ENCODE measurements around the gene GLRX2. TPM values are rescaled to one million over a fixed set of nuclear protein-coding genes. Genes with fewer than 3 reads are reported as not detected.
"Not testable (repeated sequence)": the region's sequence is repeated elsewhere in the genome, so short reads cannot be mapped to it uniquely, and the experiment has no call there.

Gene GLRX2, protein sequence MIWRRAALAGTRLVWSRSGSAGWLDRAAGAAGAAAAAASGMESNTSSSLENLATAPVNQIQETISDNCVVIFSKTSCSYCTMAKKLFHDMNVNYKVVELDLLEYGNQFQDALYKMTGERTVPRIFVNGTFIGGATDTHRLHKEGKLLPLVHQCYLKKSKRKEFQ
- 25.5 and 27.2 TPM in 2 replicates for total RNA-seq (2014; rRNA removed; shearing (Covaris generic); ENCODE audit: low replicate concordance)

DNA sequence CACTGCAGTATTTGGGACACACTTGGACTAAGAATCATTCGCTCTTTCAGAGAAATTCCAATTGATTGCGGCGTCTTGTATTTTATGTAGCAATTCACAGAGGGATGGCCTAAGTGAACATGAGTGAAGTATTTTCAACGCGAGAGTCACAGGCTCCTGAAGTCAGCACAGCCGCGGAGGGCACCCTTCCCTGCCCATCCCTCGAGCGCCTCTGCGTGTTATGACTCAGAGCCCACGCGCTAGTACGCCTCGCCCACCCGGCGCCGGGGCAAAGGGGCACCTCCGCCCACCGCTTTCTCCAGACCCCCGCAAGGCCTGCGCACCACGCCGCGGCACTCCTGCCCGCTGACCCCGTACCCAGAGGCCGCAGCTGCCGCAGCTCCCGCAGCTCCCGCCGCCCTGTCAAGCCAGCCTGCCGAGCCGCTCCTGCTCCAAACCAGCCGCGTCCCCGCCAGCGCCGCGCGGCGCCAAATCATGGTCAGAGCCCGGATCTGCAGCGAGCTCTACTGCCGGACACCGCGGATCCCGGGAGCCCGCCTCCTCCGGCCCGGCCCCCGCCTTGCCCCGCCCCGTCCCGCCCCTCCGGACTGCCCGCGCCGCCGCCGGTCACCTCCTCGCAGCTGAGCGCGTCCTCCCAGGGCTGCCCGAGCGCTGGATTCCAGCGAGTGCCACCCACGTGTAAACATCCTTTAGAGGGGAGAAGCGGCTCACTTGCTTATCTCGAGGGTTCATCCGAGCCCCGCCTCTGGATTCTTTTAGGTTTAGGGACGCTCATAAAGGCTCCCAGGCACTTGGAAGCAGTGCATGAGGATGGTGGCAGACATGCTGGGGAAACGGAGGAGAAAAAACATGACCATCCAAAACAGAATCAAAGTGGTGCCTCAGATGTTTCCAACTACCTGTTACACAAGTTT, at the start of gene GLRX2:
GLRX2 (minus strand) TSS at position 508 of the 914 bp plus-strand sequence; CDS start at position 476, 32 bp downstream.
- in situ Hi-C loops (cut with HindIII; ENCODE audit: low pct_unique_long_range_greater_than_20kb, low sequenced_read_pairs) = no loop called here

DNA sequence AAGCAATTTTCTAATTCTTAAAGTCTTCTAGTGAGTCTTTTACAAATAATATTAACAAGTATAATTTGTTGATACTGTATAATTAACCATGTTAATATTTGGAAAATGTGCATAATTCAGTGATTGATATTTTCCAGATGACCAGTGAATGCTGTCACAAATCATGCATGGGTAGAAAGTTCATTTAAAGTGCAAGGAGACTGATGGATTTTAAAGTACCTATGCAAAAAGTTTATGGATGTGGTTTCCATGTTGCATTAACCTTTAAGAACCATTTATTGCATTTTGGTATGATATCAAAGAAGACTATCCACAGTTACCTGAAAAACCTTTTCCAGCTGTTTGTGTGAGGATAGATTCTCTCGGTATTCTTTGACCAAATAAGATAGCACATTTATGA, 39.8 kb upstream of the GLRX2 start:
- DNase-seq (ENCODE audit: low read depth) = no peak
- in situ Hi-C loops (cut with HindIII; ENCODE audit: low pct_unique_long_range_greater_than_20kb, low sequenced_read_pairs) = no loop called here

More for the DNA sequence above, at the start of gene GLRX2:
- peak; percentile 83 for DNase-seq (ENCODE audit: low read depth)

DNA sequence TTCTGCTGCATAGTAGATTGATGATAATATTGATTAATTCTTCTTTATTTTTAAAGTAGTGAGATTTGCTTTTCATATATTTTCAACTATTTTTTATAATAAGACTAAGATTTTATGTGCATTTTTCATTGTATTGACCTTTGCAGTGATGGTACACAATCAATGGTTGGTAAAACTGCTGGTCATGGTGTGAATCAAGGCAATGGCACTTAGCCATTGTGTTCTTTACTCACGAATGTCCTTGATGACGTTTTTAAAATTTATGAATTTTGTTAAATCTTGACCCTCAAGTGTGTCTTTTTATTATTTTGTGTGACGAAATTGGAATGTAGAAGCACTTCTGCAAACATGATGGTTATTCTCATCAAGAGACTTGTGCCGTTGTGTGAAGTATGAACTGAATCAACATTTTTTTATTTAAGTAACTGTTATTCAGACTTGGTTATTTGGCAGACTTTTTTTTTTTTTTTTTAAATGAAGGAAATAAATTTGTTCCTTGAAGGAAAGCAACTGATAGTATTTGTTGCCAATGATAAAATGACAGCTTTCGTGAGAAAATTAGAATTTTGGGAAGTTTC, 39.2 kb upstream of the GLRX2 start:
- no peak for DNase-seq (ENCODE audit: low read depth)
- in situ Hi-C loops (cut with HindIII; ENCODE audit: low pct_unique_long_range_greater_than_20kb, low sequenced_read_pairs) = no loop called here

DNA sequence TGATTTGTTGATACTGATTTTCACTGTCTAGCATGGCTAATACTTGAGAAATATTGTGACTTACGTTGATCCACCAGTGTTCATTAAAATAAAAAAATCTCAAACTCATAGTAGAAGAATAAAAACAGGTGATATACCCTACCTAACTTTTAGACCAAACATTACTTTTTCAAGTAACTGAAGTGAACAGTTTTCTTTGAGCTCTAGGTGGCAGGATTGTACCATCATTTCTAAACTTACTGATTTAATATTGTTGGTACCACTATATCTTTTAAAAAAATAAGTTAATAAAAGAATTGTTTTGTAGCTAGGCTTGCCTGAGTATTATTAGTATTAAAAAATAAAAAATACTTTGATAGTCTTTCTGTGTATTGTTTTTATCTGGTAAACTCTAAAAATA, 38.1 kb upstream of the GLRX2 start:
- DNase-seq (ENCODE audit: low read depth) = peak; percentile 8
- in situ Hi-C loops (cut with HindIII; ENCODE audit: low pct_unique_long_range_greater_than_20kb, low sequenced_read_pairs) = no loop called here

DNA sequence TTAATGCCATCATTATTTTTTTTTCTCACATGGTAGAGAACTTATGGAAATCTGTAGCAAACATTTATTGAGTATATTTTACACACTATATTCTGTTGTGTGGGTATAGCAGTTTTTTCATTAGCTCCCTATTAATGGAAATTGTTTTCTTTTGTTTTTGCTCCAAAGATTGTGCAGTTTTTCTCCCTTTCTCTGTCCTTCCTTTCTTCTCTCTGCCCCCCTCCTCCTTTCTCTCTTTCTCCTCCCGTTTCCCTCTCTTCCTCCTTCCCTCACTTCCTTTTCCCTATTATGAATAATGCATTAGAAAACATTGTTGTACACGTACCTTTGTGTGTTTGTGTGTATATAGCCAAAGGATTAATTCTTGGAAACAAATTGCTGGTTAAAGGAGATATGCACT, 37.2 kb upstream of the GLRX2 start:
- DNase-seq (ENCODE audit: low read depth) = no peak
- in situ Hi-C loops (cut with HindIII; ENCODE audit: low pct_unique_long_range_greater_than_20kb, low sequenced_read_pairs) = no loop called here

DNA sequence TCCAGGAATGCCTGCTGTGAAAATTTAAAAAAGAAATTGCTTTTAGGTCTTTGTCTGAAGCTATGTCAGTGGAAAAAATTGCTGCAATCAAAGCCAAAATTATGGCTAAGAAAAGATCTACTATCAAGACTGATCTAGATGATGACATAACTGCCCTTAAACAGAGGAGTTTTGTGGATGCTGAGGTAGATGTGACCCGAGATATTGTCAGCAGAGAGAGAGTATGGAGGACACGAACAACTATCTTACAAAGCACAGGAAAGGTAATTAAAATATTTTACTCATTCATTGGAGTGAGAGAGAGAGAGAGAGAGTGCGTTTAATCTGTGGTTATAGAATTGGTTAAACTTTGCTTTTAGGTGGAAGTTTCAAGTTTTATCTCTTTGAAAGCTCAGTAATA, 36.6 kb upstream of the GLRX2 start:
- DNase-seq (ENCODE audit: low read depth) = no peak
- in situ Hi-C loops (cut with HindIII; ENCODE audit: low pct_unique_long_range_greater_than_20kb, low sequenced_read_pairs) = no loop called here

DNA sequence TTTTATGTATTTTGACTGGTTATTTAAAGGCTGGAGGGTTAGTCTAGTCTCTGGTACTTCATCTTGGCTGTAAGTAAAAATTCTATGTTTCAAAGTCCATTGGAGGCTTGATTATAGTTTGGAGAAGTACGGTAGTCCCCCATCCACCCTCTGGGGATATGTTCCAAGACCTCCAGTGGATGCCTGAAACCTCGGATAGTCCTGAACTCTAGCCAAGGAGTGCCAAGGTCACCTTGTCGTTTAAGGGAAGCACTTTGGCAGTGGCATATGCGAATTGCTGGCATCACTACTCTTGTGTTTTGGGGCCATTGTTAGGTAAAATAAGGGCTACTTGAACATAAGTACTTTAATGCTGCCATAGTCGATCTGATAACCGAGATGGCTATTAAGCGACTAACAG, 35.0 kb upstream of the GLRX2 start:
- no peak for DNase-seq (ENCODE audit: low read depth)
- in situ Hi-C loops (cut with HindIII; ENCODE audit: low pct_unique_long_range_greater_than_20kb, low sequenced_read_pairs) = no loop called here

DNA sequence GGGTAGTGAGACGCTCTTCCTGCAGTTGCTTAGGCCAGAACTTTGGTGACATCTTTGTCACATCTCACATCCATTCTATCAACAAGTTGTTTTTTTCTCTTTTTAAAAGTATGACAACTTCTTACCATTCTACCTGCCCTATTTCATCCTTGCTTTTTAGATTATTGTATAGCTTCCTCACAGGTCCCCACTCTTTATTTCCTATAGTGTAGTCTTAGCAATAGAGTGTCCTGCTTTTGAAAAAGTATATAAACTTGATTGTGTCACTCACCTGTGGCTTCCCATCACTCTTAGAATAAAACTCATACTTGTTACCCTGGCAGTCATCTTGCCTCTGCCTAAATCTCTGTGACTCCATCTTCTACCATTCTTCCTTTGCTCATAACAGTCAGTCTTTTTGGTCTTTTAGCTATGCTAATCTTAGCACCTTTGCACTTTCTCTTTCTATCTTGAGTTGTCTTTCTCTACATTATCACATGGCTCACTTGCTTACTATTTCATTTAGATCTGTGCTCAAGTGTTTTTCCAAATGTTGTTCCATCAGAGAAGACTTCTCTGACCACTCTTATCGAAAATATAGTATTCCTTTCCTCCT, 26.1 kb upstream of the GLRX2 start:
- in situ Hi-C loops (cut with HindIII; ENCODE audit: low pct_unique_long_range_greater_than_20kb, low sequenced_read_pairs) = no loop called here
- DNase-seq (ENCODE audit: low read depth) = no peak

DNA sequence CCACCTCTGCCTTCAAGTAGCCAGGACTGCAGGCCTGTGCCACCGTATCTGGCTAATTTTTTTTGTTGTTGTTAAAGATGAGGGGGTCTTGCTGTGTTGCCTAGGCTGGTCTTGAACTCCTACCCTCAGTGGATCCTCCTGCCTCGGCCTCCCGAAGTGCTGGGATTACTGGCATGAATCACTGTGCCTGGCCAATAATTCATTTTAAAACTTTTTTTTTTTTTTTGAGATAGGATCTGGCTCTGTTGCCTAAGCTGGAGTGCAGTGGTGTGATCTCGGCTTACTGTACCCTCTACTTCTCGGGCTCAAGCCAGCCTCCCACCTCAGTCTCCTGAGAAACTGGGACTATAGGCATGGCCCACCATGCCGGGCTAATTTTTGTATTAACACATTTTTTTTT, 20.2 kb upstream of the GLRX2 start:
- in situ Hi-C loops (cut with HindIII; ENCODE audit: low pct_unique_long_range_greater_than_20kb, low sequenced_read_pairs) = no loop called here

DNA sequence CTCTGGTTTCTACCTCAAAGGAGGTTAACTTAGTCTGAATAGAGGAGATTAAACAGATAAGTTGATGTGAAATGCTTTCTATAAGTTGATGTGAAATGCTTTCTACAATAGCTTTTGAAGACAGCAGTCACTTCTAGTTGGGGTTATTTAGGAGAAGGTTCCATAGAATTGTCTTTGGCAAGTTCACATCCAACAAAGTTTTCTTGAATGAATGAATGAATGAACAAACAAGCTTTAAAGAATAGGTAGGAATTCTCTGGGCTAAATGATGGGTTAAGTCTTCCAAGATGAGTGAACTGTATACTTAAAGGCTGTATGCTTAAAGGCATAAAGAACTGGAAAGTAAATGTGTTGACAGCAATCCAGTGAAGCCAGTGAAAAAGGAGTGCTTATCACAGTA, 18.5 kb upstream of the GLRX2 start:
- in situ Hi-C loops (cut with HindIII; ENCODE audit: low pct_unique_long_range_greater_than_20kb, low sequenced_read_pairs) = no loop called here
- DNase-seq (ENCODE audit: low read depth) = no peak

More for the DNA sequence above, 20.2 kb upstream of the GLRX2 start:
- DNase-seq (ENCODE audit: low read depth) = no peak

DNA sequence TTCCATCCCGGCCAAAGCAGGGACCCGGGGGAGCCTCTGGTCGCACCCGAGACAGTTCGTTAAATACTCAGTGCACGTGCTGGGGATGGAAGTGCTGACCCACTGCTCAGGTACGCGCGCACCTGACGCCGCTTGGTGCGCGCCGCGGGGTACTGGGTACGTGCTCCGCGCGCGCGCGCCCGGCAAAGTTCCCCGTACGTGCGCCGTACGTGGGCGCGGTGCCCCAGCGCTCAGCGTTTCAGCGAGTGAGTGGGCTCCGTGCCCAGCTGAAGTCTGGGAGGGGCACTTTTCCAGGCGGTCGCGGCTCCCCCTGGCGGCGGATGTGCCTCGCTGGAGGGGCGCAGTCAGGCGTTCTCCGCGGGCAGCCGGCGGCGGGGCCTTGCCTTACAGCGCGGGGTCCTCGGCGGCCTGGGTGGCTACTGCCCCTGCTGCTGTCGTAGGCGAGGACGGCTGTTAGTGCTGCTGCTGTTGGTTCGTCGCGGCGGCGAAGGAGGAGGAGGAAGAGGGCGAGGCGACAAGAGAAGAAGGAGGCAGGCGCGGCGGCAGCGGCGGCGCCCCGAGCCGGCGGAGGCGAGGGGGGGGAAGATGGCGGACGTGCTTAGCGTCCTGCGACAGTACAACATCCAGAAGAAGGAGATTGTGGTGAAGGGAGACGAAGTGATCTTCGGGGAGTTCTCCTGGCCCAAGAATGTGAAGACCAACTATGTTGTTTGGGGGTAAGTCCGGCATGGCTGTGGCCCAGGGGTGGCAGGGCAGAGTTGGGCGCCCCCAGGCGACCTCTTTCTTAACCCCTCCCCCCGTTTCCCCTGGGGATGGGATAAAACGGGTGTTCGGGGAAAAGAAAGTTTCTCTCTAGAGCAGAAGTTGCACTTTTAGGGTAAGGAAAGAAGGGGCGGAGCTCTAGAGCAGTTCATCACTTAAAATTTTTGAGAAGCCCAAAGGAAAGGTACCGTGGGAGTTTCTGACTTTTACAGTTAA, 16.7 kb upstream of the GLRX2 start, which contains the start of gene CDC73:
CDC73 (plus strand) TSS at position 416 of the 978 bp plus-strand sequence; CDS start at position 586, 170 bp downstream.
- DNase-seq (ENCODE audit: low read depth) = peak; percentile 99
- in situ Hi-C loops (cut with HindIII; ENCODE audit: low pct_unique_long_range_greater_than_20kb, low sequenced_read_pairs) = no loop called here

DNA sequence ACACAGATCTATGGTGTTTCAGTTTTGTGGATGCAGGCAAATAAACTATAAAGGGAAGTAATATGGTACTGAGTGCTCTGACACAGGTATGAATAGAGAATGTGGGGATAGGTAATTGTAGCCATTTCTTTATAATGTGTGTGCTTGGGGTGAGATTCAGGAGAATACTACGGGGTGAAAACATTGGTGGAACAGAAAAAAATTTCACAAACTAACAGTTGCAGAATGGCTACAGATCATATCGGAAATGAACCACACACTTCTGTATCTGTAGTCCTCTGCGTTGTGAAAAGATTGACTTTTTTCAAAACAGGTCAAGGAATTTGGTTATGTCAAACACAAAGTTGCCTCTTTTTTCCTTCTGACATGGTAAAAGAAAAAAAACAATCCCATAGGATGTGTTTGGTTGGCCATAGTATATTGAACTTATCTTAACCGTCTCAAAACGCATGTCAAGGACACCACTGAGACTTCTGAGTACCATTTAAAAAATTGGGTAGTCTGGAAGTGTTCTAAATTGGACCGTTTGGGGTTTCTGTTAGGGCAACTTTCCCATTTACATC, 15.5 kb upstream of the GLRX2 start:
- no peak for DNase-seq (ENCODE audit: low read depth)
- in situ Hi-C loops (cut with HindIII; ENCODE audit: low pct_unique_long_range_greater_than_20kb, low sequenced_read_pairs) = no loop called here

DNA sequence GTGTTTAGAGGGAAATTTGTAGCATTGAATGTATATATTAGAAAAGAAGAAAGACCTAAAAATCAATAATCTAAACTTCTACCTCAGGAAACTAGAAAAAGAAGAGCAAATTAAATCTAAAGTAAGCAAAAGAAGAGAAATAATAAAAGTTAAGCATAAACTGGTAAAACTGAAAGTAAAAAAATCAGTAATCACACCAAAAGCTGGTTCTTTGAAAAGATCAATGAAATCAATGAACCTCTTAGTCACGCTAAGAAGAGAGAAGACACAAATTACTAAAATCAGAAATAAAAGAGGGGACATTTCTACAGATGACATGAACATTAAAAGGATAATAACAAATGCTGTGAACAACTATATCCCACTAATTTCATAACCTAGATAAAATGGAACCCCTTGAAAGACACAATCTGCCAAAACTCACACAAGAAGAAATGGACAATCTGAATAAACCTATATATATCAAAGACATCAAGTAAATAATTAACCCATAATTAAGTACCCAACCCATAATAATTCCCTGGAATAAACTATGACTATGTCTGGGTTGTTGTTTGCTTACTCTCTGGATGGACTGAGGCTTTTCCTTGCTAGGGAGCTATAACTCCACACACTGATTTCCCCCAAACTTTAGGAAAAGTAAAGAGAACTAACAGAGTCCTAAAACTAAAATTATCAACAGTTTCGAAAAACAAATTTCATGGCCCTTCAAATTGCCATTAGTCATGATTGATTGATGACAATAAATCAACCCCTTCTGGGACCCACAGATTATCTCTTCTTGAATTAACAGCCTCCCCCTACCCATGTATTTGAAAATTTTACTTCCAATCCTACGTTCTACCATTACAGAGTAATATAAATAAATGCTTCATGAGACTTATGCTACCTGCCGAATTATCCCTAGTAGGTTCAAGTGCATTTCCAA, 13.9 kb upstream of the GLRX2 start:
- in situ Hi-C loops (cut with HindIII; ENCODE audit: low pct_unique_long_range_greater_than_20kb, low sequenced_read_pairs) = no loop called here
- DNase-seq (ENCODE audit: low read depth) = no peak

DNA sequence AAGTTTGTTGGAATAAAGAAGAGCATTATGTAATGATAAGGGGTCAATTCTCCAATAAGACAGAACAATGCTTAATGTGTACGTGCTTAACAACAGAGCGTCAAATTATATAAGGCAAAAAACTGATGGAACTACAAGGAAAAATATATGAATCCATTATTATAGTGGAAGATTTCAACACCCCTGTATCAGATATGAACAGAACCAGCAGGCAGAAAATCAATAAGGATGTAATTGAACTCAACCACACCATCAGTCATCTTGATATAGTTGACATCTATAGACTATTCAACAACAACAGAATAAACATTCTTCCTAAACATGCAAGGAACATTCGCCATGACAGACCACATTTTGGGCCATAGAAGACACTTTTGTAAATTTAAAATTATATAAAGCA, 13.0 kb upstream of the GLRX2 start:
- DNase-seq (ENCODE audit: low read depth) = no peak
- in situ Hi-C loops (cut with HindIII; ENCODE audit: low pct_unique_long_range_greater_than_20kb, low sequenced_read_pairs) = no loop called here

DNA sequence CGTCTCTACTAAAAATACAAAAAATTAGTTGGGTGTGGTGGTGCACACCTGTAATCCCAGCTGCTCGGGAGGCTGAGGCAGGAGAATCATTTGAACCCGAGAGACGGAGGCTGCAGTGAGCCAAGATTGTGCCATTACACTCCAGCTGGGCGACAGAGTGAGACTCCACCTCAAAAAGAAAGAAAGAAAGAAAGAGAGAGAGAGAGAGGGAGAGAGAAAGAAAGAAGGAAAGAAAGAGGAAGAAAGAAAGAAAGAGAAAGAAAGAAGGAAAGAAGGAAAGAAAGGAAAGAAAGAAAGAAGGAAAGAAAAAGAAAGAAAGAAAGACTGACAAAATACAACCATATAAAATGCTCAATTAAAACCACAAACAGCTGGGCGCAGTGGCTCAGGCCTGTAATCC, 12.0 kb upstream of the GLRX2 start:
- in situ Hi-C loops (cut with HindIII; ENCODE audit: low pct_unique_long_range_greater_than_20kb, low sequenced_read_pairs); DNase-seq (ENCODE audit: low read depth): not testable (repeated sequence)

DNA sequence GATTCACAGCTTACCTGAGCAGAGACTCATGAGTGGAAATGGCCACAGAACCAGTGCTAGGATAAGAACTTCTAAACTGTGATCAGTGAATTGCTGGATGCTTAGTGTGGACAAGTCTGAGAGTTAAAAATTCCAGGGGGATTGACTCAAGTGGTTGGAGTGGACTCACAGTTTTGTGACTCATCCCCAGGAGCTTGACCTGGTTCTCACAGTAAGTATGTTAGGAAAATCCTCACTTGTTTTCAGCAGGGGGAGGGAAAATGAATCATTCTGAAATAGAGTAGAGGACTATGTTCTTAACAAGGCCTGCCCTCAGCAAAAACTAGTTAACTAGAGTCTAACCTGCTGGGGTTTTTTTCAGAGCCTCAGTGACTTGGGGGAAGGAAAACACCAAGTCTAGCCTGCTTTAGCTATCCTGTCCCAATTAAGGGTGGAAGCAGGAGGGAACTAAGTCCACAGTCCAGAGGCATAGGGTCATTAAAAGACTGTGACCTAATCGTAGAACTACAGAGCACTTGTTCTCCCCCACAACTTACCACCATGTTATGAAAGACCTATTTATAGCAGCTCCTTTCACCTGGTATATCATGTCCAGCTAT, 10.5 kb upstream of the GLRX2 start:
- in situ Hi-C loops (cut with HindIII; ENCODE audit: low pct_unique_long_range_greater_than_20kb, low sequenced_read_pairs) = no loop called here
- DNase-seq (ENCODE audit: low read depth) = peak; percentile 80
